IPS DF 6.9 (cell line): ENCODE measurements around the gene CCDC83.

Experiments
- DNase-seq: peaks from one replicate; pipeline ENCODE4 v3.0.0-alpha.2; 2013; ENCODE audit warnings: low read depth, low spot score
- H3K27ac ChIP-seq: one replicate; pipeline ENCODE4 v1.5.1; 2013; ENCODE audit warnings: low read length, control low read depth
- H3K27me3 ChIP-seq: 2 replicates; pipeline ENCODE4 v1.6.1; 2013; ENCODE audit warnings: mild to moderate bottlenecking, low read length; ENCODE audit not compliant: control insufficient read depth, insufficient read depth
- H3K36me3 ChIP-seq: 2 replicates; pipeline ENCODE4 v1.6.1; 2013; ENCODE audit warnings: low read length; ENCODE audit not compliant: control insufficient read depth, insufficient read depth
- H3K4me1 ChIP-seq: 2 replicates; pipeline ENCODE4 v1.6.1; 2013; ENCODE audit warnings: low read length; ENCODE audit not compliant: control insufficient read depth, insufficient read depth
- H3K4me3 ChIP-seq: 2 replicates; pipeline ENCODE4 v1.5.1; 2013; ENCODE audit warnings: mild to moderate bottlenecking, low read length
- H3K9me3 ChIP-seq: 2 replicates; pipeline ENCODE4 v1.6.1; 2013; ENCODE audit warnings: low read length, inconsistent platforms; ENCODE audit not compliant: control insufficient read depth, insufficient read depth
- WGBS: extraction: QIAGEN DNeasy Blood & Tissue Kit; methylation state at CpG from one replicate; pipeline ENCODE4 v1.1.7; 2013; ENCODE audit warnings: mixed read lengths, missing lambda C conversion rate; ENCODE audit not compliant: insufficient read length, insufficient coverage; 5-methylcytosine and 5-hydroxymethylcytosine counted together

Gene CCDC83

GRCh38 chr11:85855341-85855656 is at the start of gene CCDC83:
Gene CCDC83 (plus strand): TSS chr11:85855383. CDS start chr11:85865124, 9,741 bp downstream.
- H3K36me3 ChIP-seq: peaks cover 3% of the 10 kb centered on the region; the same call in 1 of the 2 replicates
- no peak within 1 kb of the TSS for H3K27ac ChIP-seq
- H3K4me1 ChIP-seq: no peaks in the 10 kb centered on the region
- DNase-seq: no peak
- H3K9me3 ChIP-seq: no peaks in the 10 kb centered on the region
- no CpG with 5 or more reads among the region's 13 CpGs for WGBS
- peak within 1 kb of the TSS; percentile 43; the same call in 1 of the 2 replicates for H3K4me3 ChIP-seq
- H3K27me3 ChIP-seq: no peaks in the 10 kb centered on the region

GRCh38 chr11:85805387-85805786 is 49.8 kb upstream of the CCDC83 start:
- Histone ChIP-seq H3K27me3 (no peaks in the 10 kb centered on the region; the same call in 1 of the 2 replicates), H3K9me3 (no peaks in the 10 kb centered on the region), H3K27ac (no peak overlapping the region), H3K36me3 (no peaks in the 10 kb centered on the region), H3K4me3 (no peak overlapping the region), H3K4me1 (no peaks in the 10 kb centered on the region)
- WGBS: no CpG with 5 or more reads among the region's 1 CpG
- DNase-seq: no peak

- no peaks in the 10 kb centered on the region for H3K9me3 ChIP-seq
- H3K27ac ChIP-seq: no peak overlapping the region
- H3K4me1 ChIP-seq: no peaks in the 10 kb centered on the region
- no peak for DNase-seq
- H3K4me3 ChIP-seq: no peak overlapping the region
- H3K27me3 ChIP-seq: no peaks in the 10 kb centered on the region; the same call in 1 of the 2 replicates
- H3K36me3 ChIP-seq: no peaks in the 10 kb centered on the region
Observed at GRCh38 chr11:85806016-85806415, 49.2 kb upstream of the CCDC83 start.

GRCh38 chr11:85806876-85807275 is 48.3 kb upstream of the CCDC83 start:
- Histone ChIP-seq H3K27ac (no peak overlapping the region), H3K4me1 (no peaks in the 10 kb centered on the region), H3K4me3 (no peak overlapping the region), H3K9me3 (no peaks in the 10 kb centered on the region), H3K27me3 (no peaks in the 10 kb centered on the region; the same call in 1 of the 2 replicates), H3K36me3 (no peaks in the 10 kb centered on the region)
- no CpG with 5 or more reads among the region's 2 CpGs for WGBS
- no peak for DNase-seq

GRCh38 chr11:85809191-85809590 is 46.0 kb upstream of the CCDC83 start:
- H3K4me3 ChIP-seq: no peak overlapping the region
- H3K27me3 ChIP-seq: no peaks in the 10 kb centered on the region; the same call in 1 of the 2 replicates
- DNase-seq: no peak
- H3K4me1 ChIP-seq: no peaks in the 10 kb centered on the region
- no peaks in the 10 kb centered on the region for H3K36me3 ChIP-seq
- WGBS: no CpG with 5 or more reads among the region's 4 CpGs
- no peak overlapping the region for H3K27ac ChIP-seq
- no peaks in the 10 kb centered on the region for H3K9me3 ChIP-seq

GRCh38 chr11:85809863-85810262 is 45.3 kb upstream of the CCDC83 start:
- H3K4me1 ChIP-seq: no peaks in the 10 kb centered on the region
- no peaks in the 10 kb centered on the region for H3K36me3 ChIP-seq
- H3K4me3 ChIP-seq: no peak overlapping the region; the same call in 1 of the 2 replicates
- no peaks in the 10 kb centered on the region; the same call in 1 of the 2 replicates for H3K27me3 ChIP-seq
- WGBS: no CpG with 5 or more reads among the region's 4 CpGs
- no peaks in the 10 kb centered on the region for H3K9me3 ChIP-seq
- no peak overlapping the region for H3K27ac ChIP-seq
- DNase-seq: no peak

GRCh38 chr11:85810521-85810870 is 44.7 kb upstream of the CCDC83 start:
- Histone ChIP-seq H3K9me3 (no peaks in the 10 kb centered on the region), H3K27me3 (no peaks in the 10 kb centered on the region; the same call in 1 of the 2 replicates), H3K27ac (no peak overlapping the region), H3K4me3 (peak overlapping the region; percentile 55; the same call in 1 of the 2 replicates), H3K36me3 (no peaks in the 10 kb centered on the region), H3K4me1 (no peaks in the 10 kb centered on the region)
- no CpG with 5 or more reads among the region's 10 CpGs for WGBS
- DNase-seq: no peak

- DNase-seq: peak; percentile 48
- H3K4me3 ChIP-seq: peak within 1 kb of the TSS; percentile 55; the same call in 1 of the 2 replicates
- H3K9me3 ChIP-seq: no peaks in the 10 kb centered on the region
- H3K36me3 ChIP-seq: no peaks in the 10 kb centered on the region
- H3K27me3 ChIP-seq: no peaks in the 10 kb centered on the region; the same call in 1 of the 2 replicates
- H3K4me1 ChIP-seq: no peaks in the 10 kb centered on the region
- H3K27ac ChIP-seq: no peak within 1 kb of the TSS
- no CpG with 5 or more reads among the region's 72 CpGs for WGBS
Observed at GRCh38 chr11:85810871-85811611, 44.1 kb upstream of the CCDC83 start, which contains the start of gene SYTL2. Gene SYTL2 (minus strand): TSS chr11:85811141. CDS start chr11:85757725, 53,416 bp downstream.

- Histone ChIP-seq H3K27ac (no peak overlapping the region), H3K4me1 (no peaks in the 10 kb centered on the region), H3K4me3 (peak overlapping the region; percentile 55; the same call in 1 of the 2 replicates), H3K9me3 (no peaks in the 10 kb centered on the region), H3K36me3 (no peaks in the 10 kb centered on the region), H3K27me3 (no peaks in the 10 kb centered on the region; the same call in 1 of the 2 replicates)
- no CpG with 5 or more reads among the region's 13 CpGs for WGBS
- no peak for DNase-seq
Observed at GRCh38 chr11:85811624-85812023, 43.6 kb upstream of the CCDC83 start.

- WGBS: no CpG with 5 or more reads among the region's 9 CpGs
- no peak for DNase-seq
- H3K27me3 ChIP-seq: no peaks in the 10 kb centered on the region; the same call in 1 of the 2 replicates
- no peak overlapping the region for H3K27ac ChIP-seq
- no peaks in the 10 kb centered on the region for H3K4me1 ChIP-seq
- no peak overlapping the region for H3K4me3 ChIP-seq
- H3K9me3 ChIP-seq: no peaks in the 10 kb centered on the region
- no peaks in the 10 kb centered on the region for H3K36me3 ChIP-seq
Observed at GRCh38 chr11:85813721-85814120, 41.5 kb upstream of the CCDC83 start.
